Measurements from ENCODE around the gene POMT1. TPM values are rescaled to one million over a fixed set of nuclear protein-coding genes. Genes with fewer than 3 reads are reported as not detected.

Gene POMT1
- total RNA-seq, 1 donor from 2014 or later = 57.6 TPM

DNA sequence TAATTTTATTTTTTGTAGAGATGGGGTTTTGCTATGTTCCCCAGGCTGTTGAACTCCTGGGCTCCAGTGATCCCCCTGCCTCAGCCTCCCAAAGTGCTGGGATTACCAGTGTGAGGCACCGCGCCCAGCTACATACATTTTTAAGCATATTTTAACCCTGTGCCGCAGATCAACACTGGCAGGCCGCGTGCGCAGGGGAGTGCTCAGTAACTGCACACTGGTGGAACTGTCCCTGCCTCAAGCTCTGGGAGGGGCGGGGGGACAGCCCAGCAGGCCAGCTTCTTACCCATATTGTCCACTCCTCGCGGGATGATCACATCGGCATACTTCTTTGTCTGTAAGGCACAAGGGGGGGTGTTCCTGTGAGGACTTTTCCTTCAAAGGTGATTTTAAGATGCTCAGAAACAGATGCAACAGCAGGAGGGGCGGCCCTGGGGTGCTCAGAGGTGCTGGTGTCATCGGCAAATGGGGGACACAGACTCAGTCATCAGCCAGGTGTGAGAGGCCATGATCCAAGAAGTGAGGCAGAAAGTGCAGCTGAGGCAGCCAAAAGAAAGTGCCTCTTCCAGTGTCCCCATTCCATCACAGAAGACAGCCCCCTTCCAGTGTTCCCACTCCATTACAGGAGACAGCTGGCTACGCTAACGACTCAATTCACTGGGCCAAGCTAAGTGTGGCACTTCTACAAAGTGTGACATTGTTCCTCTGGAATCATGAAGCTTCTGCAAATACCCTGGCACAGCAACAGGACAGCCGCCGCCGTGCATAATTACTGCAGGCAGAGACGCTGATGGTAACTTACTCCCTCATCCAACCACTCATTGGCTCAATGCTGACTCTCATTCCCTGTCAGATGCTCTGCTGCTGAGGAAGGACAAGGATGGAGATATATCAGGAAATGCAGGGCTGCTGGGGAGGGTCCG is 23.2 kb downstream of the POMT1 start:
- H3K27ac Mint-ChIP-seq (ENCODE audit: unreplicated experiment) = no peak overlapping the region
- H3K36me3 Mint-ChIP-seq (ENCODE audit: low read depth, unreplicated experiment) = peaks cover 37% of the 10 kb centered on the region

DNA sequence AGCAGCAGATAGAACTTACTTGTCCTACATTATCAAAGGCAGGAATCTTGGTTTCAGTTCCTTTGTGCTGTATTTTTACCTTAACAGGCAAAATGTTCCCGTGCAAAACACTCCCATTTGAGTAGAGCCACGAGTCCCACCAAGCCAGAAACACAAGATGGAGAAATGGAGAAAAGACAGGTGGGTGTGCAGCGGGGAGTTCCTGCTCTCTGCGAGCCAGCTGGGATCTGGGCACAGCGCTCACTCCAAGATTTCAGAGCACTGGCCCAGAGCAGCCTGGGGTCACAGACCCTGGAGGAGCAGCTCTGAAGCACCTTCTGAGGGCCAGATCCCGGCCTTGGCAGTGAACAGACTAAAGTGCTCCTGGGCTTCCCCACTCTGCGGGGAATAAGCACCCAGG is 25.5 kb downstream of the POMT1 start:
- Mint-ChIP-seq H3K27ac (ENCODE audit: unreplicated experiment) (no peak overlapping the region), H3K36me3 (ENCODE audit: low read depth, unreplicated experiment) (peaks cover 26% of the 10 kb centered on the region)
- no peak for DNase-seq (ENCODE audit: low spot score)

More for the DNA sequence above, 23.2 kb downstream of the POMT1 start:
- no peak for DNase-seq (ENCODE audit: low spot score)
- peaks cover 6% of the 10 kb centered on the region for H3K27me3 Mint-ChIP-seq (ENCODE audit: unreplicated experiment)
- H3K4me1 Mint-ChIP-seq (ENCODE audit: unreplicated experiment) = no peaks in the 10 kb centered on the region
- TF ChIP-seq, protein P1, sequence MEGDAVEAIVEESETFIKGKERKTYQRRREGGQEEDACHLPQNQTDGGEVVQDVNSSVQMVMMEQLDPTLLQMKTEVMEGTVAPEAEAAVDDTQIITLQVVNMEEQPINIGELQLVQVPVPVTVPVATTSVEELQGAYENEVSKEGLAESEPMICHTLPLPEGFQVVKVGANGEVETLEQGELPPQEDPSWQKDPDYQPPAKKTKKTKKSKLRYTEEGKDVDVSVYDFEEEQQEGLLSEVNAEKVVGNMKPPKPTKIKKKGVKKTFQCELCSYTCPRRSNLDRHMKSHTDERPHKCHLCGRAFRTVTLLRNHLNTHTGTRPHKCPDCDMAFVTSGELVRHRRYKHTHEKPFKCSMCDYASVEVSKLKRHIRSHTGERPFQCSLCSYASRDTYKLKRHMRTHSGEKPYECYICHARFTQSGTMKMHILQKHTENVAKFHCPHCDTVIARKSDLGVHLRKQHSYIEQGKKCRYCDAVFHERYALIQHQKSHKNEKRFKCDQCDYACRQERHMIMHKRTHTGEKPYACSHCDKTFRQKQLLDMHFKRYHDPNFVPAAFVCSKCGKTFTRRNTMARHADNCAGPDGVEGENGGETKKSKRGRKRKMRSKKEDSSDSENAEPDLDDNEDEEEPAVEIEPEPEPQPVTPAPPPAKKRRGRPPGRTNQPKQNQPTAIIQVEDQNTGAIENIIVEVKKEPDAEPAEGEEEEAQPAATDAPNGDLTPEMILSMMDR (IDR thresholded peaks at IDR 0.05; ENCODE audit: unreplicated experiment) = no peak
- H3K9me3 Mint-ChIP-seq (ENCODE audit: unreplicated experiment) = no peaks in the 10 kb centered on the region
- no peak overlapping the region for H3K4me3 Mint-ChIP-seq (ENCODE audit: unreplicated experiment)

DNA sequence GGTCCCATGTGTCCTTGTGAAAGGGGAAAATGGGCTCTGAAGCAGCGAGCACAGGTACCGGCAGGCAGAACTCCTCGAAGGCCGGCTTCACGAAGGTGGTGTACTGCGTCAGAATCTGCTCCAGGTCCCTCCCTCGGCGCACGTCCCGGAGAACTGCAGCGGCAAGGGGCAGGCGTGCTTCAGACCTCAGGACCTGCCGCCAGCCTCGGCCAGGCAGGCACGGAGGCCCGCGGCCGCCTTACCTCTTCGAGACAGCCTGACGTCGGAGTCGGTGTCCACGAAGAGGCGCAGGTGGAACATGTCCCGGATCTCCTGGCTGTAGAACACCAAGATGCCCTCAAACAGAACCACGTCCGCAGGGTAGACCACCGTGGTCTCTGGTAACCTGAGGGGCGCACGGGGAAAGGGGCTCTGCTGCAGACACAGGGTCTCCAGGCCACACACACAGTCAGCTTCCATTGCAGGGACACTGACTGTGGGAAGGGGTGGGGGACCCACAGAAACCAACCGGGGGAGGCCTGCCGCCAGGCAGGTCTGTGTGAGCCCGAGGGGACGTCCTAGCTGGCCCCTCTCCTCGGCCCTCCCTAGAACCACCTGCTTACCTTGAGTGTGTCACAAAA is 26.3 kb downstream of the POMT1 start:
- H3K36me3 Mint-ChIP-seq (ENCODE audit: low read depth, unreplicated experiment) = peaks cover 26% of the 10 kb centered on the region
- TF ChIP-seq, protein P1 (IDR thresholded peaks at IDR 0.05; ENCODE audit: unreplicated experiment) = no peak
- DNase-seq (ENCODE audit: low spot score) = no peak
- H3K27ac Mint-ChIP-seq (ENCODE audit: unreplicated experiment) = no peak overlapping the region
- H3K4me3 Mint-ChIP-seq (ENCODE audit: unreplicated experiment) = no peak overlapping the region
- no peaks in the 10 kb centered on the region for H3K4me1 Mint-ChIP-seq (ENCODE audit: unreplicated experiment)
- no peaks in the 10 kb centered on the region for H3K9me3 Mint-ChIP-seq (ENCODE audit: unreplicated experiment)
- peaks cover 5% of the 10 kb centered on the region for H3K27me3 Mint-ChIP-seq (ENCODE audit: unreplicated experiment)

More for the DNA sequence above, 25.5 kb downstream of the POMT1 start:
- Mint-ChIP-seq H3K4me1 (ENCODE audit: unreplicated experiment) (no peaks in the 10 kb centered on the region), H3K9me3 (ENCODE audit: unreplicated experiment) (no peaks in the 10 kb centered on the region), H3K27me3 (ENCODE audit: unreplicated experiment) (peaks cover 5% of the 10 kb centered on the region), H3K4me3 (ENCODE audit: unreplicated experiment) (peak overlapping the region; percentile 32)
- TF ChIP-seq, protein P1 (IDR thresholded peaks at IDR 0.05; ENCODE audit: unreplicated experiment) = no peak

DNA sequence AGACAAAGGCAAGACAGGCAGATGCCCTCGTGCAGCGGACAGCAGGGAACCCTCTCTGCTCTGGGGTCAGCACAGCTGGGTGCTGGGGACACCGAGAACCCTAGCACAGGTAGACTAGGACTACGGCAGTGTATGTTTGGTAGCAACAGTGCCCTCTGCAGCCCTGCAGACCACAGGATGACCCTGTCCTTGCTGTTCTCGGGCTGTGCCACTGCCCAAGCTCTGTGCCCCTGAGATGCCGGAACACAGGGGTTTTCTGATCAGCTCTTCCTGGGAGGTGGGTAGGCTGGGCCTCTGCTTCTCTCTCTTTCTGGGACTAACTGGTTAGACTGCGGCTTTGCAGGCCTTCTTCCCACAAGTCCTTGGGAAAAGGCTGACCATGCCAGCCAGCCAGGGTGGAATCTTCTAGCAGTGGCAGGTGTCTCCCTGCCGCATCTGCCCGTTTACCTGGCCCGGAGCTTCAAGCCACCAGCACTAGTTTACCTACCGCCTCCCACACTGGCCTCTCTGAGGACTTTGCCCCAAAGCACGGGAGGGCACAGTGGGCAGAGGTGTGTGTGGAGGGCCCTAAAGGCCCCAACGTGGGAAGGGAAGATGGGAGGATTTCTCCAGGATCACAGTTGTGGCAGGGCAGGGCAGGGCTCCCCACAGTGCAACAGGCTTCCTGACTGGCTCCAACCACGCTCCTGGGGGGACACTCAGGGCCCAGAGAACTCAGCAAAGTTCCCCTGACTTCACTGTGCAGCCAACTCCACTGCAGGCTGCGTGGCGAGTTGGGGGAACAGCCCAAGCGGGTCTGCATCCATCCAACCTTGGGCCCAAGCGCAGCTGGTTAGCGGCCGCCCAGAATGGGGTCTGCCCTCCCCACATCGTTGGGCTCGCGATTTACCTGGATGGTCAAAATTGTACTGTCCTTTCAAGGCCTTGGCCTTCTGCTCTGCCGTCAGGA is 27.2 kb downstream of the POMT1 start:
- Mint-ChIP-seq H3K27me3 (ENCODE audit: unreplicated experiment) (peaks cover 2% of the 10 kb centered on the region), H3K4me1 (ENCODE audit: unreplicated experiment) (no peaks in the 10 kb centered on the region), H3K9me3 (ENCODE audit: unreplicated experiment) (no peaks in the 10 kb centered on the region), H3K36me3 (ENCODE audit: low read depth, unreplicated experiment) (peaks cover 22% of the 10 kb centered on the region), H3K4me3 (ENCODE audit: unreplicated experiment) (peak overlapping the region; percentile 86), H3K27ac (ENCODE audit: unreplicated experiment) (no peak overlapping the region)
- TF ChIP-seq, protein P1 (IDR thresholded peaks at IDR 0.05; ENCODE audit: unreplicated experiment) = no peak
- no peak for DNase-seq (ENCODE audit: low spot score)
